HG03521 (cell line): ENCODE data around the gene TBCD.
"Not testable (repeated sequence)": the region's sequence is repeated elsewhere in the genome, so short reads cannot be mapped to it uniquely, and the experiment has no call there.

Source experiments
- ATAC-seq: cut with Tn5 transposase; IDR thresholded peaks from one replicate; pipeline ENCODE4 v1.9.1; 2021; ENCODE audit warnings: mild to moderate bottlenecking, moderate library complexity; ENCODE audit not compliant: unreplicated experiment

Gene TBCD

DNA sequence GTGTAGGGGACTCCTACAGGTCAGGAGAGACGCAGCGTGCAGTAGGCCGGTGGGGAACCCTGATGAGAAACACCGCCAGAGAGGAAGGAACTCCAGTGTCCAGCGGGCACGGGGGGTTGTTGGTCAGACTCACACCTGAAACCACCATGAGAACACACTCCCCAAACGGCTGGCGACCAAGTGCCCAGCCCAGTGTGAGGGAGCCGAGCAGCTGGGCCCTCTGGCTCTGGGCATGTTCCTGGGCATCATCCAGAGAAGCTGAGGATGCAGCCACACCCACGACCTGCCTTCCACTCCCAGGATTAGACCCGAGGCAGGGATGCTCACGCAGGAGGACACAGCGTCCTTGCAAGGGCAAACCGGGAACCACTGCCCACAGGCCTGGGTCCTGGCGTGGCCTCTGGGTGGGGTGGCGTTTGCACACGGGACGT is 196.2 kb downstream of the TBCD start:
- no peak for ATAC-seq

DNA sequence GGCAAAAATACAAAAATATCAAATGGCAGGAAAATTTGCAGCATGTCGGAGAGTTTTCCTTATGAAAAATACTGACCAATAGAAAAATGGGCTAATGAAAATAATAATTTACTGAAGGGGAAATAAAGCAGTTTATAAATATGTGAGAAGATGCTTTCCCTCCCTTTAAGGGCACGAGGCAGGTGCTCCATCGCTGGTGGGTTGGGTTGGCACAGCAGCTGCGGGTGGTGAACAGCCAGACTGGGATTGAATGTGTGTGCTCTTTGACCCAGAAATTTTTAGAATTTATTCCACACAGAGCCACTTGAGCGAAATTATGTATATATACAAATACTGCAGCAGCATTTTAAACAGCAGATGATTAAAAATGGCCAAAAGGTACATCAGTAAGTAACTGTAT is 197.1 kb downstream of the TBCD start:
- ATAC-seq: no peak

DNA sequence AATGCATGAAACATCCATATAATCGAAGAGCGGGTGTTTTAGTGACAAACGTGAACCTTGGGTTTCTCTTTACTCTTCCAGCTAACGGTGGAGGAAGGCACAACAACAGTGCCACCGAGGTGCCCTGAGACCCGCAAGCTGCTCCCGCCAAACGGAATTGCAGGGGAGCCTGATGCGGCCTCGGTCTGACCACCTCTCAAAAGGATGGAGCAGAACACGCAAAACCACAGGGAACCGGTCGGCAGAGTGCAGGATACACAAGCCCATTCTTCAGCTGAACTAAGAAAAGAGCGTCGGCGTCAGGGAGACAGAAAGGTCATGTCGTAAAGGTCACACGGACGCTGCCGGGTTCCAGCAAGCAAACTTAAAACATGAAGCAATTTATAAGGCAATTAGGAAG is 197.5 kb downstream of the TBCD start:
- ATAC-seq: no peak

DNA sequence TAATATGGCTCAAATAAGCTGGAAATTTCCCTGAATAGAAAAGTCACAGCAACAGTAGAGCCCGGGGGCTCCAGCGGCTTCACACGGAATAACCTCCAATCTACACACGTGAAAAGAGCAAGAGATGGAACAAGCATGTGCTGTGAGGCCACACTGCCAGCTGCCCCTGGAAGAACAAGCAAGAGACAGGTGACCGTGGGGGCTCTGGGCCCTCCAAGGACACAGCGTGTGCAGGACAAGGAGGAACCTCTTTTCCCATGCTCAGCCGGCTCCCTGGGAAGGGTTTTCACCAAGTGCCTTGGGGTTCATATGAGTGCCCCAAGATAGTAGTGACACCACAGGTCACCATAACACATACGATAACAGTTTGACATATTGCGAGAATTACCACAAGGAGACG is 198.1 kb downstream of the TBCD start:
- ATAC-seq: no peak

DNA sequence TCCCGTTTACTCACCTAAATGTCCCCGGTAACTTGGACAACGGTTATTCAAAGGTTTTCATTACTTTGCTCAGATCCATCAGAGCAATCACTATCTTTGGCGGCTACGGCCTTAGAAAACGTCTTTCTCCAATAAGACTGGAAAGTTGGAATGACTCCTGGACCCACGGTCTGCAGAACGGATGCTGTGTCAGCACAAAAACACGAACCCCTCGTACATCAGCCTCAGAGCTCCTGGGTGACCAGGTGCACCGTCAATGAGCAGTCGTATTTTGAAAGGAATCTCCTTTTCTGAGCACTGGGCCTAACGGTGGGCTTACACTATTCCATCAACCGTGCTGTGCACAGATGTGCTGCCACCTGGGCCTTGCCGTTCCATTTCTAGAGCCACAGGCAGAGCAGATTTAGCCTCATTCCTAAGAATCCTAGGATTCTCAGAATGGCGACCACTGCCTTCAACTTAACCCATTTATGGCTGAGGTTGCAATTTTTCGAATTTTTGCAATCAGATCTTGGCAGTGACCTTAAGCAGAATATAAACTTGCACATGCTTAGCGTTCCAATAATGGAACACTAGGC is 198.7 kb downstream of the TBCD start:
- no peak for ATAC-seq

DNA sequence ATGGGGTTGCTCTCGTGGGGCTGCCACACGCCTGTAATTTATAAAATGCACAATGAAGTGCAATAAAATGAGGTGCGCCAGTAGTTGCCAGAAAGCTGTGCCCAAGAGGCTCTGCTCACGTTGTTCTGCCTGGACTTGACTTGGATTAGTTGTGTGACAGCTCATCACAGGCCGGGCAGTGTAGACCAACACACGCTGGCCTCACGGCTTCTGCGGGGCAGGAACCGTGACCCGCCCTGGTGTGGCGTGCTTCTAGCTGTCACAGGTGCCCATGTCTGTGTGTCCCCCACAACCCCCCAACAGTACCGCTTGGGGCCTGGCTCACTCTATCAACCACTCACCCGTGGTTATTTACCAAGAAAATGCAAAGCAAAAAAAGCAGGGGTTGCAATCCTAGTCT is 200.2 kb downstream of the TBCD start:
- ATAC-seq: no peak

DNA sequence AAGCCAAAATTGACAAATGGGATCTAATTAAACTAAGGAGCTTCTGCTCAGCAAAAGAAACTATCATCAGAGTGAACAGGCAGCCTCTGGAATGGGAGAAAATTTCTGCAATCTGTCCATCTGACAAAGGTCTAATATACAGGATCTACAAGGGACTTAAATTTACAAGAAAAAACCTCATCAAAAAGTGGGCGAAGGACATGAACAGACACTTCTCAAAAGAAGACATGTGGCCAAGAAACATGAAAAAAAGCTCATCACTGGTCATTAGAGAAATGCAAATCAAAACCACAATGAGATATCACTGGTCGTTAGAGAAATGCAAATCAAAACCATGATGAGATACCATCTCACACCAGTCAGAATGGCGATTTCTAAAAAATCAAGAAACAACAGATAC is 203.2 kb downstream of the TBCD start:
- not testable (repeated sequence) for ATAC-seq

DNA sequence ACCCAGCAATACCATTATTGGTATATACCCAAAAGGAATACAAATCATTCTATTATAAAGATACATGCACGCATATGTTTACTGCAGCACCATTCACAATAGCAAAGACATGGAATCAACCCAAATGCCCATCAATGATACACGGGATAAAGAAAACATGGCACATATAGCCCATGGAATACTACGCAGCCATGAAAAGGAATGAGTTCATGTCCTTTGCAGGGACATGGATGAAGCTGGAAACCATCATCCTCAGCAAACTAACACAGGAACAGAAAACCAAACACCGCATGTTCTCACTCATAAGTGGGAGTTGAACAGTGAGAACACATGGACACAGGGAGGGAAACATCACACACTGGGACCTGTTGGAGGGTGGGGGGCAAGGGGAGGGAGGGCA is 203.8 kb downstream of the TBCD start:
- not testable (repeated sequence) for ATAC-seq

DNA sequence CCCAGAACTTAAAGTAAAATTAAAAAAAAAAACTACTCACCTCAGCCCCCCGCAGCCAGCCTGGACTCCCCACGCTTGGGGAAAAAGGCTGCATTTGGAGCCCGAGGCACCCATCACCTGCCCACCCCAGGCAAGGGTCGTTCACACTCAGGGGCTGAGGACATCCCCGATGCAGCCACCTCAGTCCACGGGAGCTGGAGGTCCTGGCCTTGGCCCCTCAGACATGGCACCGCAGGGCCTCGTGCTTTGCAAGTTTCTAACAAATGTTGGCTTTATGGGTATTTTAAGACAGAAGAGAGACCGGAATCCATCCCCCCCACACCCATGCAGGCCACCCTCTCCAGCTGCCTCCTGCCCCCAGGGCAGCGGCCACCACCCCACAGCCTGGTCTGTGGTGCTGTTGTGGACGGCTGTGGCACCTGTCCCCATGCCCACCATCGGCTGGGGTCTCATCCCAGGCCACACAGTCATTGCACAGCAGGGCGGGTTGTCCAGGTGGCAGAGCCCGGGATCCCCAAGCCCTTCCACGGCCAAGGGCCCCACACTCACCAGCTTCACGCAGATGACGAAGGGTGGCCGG is 204.4 kb downstream of the TBCD start:
- ATAC-seq: no peak

DNA sequence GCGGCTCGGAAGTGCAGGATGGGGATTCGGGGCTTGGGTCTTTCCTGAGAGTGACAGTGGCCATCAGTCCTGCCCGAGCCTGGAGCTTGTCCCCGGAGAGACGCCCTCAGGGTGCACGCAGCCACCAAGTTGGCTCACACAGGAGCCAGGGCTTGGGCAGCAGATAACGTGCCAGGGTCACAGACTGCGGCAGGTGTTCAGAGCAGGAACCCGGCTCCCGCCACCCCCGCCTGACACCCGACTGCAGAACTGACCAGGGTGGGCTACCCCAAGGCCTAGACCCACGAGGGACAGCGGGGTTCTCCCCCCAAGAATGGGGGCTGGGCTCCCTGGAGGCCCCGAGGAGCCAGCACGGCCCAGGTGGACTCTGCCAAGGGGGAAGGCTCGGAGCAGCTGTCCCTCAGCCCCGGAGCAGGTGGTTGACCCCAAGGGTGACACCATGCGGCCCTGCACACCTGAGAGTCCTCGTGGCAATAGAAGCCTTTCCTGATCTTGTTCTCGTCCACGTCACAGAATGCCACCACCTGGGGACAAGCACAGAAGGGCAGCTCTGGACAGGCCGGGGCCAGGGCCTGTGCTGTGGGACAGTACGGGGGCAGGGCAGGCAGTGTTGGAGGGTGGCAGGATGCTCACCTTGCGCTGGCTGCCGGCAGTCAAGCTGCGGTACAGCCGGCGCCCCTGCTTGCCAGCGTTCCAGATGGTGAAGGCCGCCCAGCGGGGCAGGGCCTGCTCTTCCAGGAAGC is 205.0 kb downstream of the TBCD start:
- no peak for ATAC-seq

DNA sequence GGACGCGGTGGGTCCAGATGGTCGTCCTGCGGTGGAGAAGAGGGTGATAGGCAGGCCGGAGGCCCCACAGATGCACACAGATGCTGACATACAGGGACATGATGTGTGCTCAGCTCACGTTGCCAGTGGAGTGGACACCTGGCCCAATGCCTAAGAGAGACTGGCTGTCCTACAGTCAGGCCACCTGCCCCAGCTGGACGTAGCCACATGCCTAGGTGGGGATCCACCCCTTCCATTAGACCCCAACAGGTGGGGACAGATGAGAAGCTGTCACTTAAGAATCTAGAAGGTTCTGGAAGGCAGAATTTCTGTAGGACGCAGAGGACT is 205.6 kb downstream of the TBCD start:
- ATAC-seq: no peak

DNA sequence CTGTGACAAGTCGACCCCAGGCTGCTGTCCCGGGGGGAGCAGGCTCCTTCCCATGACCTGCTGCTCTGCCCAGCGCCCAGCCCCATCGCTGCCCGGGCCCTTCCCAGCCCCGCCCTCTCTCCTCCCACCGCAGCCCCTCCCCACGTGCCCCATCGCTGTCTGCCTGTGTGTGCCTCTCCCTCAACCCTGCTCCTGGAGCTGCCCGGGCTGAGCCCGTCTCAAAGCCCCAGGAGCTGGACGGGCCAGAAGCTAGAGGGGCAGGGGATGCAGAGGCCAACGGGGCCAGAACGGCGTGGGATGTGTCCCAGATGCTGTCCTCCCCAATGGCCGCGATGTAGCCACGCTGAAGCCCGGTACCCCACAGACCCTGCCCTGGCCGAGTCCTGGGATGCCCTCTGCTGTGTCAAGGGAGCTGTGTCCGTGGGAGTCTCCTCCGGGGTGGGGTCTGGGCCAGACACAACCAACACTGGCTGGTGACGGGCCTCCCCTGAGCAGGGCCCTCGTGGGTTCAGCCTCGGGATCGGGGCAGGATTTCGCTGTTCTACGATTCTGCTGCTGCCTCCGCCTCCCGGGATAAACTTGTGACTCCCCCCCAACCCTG is 206.2 kb downstream of the TBCD start:
- ATAC-seq: no peak

DNA sequence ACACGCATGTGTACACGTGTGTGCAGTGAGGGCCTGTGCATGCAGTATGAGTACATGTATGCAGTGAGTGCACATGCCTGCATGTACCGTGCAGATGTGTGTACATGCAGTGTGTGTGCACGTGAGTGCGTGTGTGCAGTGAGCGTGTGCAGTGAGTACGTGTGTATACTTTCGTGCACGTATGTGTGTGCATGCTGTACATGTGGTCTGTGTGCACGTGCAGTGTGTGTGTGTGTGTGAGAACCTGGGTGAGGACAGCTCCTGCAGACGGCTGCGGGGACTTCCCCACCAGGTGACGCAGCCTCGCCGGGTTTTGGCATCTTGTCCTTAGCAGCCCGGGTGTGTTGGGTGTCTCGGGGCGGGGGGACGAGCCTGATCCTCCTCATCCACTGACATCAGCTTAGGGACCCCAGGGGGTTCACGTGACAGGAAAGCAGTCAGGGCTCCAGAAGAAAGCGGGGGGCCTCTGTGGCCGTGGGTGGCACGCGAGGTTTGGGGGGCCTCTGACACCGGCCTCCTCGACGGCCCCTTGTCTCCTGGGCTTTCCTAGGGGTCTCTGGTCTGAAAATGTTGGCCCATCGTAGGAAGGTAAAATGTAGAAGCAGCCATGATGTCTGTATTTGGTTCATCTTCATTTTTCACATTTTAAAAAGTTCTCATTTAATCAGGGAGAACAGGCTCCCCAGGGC is 207.5 kb downstream of the TBCD start:
- ATAC-seq: no peak

DNA sequence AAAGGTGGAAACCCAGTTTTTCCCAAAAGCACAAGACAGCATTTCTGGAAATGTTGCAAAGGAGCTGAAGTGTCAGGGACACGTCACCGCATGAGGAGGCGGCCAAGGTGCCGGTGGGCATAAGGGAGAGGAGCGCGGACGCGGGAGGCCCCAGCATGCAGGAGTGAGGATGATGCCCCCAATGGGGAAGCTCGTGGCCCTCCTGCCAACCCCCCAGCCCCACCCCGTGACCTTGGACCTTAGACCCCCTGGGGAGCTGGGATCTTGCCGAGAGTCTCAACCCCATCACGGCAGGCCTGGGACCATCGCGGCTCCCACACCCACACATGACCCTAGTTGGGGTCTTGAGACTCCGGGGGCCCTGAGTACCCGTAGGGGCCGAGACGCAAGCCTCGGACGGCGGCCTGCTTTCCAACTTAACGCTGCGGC is 208.1 kb downstream of the TBCD start:
- ATAC-seq: no peak

DNA sequence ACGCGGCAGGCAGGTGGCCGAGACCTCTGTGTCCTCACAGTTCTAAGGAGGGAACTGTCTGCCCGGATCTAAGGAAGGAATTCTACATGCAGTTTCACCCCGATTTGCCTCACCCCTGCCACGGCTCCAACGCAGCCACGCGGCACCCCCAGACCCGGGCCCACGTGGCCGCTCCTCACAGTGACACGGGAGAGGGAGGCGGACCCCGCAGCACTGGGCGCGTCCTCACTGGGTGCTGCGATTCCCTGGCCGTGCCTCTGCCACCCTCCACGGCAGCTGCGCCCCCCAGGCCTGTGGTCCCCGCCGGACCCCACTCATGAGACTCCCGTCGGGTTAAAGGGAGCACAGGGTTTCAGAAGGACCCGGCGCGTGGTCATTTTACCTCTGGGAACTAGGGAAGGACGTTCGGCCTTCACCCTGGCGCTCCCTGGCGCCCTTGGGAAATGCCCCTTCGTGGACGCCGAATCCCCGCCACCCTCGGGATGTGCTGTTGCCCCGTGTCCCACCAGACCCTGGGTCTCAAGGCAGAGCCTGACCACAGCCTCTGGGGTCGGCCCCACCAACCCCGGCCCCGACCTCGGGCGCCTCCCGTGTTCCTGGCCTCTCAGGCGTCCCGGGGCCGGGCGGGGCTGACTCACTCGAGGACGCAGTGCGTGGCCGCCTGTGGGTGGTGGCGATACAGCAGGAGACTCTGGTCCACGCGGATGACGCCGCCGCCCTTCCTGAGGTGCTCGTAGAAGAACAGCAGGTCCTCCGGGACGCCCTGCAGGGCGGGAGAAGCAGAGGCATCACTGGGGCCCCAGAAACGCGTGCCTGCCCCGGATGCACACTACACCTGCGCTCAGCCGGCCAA is 208.8 kb downstream of the TBCD start:
- no peak for ATAC-seq

DNA sequence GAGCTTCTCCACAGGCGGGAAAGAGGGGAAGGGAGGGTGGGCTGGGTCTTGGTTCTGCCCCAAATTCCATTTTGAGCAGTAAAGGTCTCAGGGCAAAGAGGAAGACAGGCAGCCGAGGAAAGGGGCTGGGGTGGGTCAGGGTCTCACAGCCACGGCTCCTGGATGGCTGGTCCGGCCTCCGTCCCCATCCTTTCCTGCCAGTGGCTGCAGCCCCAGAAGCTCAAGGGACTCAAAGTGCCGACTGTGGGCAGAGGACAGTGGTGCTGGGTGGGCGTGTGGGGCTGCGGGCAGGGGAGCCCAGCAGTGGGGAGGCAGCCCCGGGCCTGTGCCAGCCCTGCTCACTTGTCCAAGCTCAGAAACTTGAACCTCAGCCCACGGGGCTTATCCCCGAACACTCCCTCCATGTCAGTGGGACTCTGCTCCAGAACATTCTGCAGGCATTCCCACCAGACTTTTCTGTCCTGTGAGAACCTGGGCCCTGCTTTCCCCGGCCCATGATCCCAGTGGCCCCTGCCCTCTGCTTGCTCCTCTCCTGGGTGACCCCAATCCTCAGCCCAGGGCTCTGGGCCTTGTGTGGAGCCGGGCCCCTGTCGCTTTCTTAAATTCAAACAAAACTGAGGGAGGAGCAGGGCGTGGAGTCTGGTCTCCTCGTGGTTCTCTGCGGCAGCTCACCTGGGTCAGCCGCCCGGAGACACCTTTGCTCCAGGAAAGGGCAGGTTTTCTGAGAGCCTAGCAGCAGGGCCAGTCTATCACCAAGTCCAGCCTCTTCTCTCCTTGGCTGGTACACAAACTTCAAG is 209.7 kb downstream of the TBCD start:
- no peak for ATAC-seq

DNA sequence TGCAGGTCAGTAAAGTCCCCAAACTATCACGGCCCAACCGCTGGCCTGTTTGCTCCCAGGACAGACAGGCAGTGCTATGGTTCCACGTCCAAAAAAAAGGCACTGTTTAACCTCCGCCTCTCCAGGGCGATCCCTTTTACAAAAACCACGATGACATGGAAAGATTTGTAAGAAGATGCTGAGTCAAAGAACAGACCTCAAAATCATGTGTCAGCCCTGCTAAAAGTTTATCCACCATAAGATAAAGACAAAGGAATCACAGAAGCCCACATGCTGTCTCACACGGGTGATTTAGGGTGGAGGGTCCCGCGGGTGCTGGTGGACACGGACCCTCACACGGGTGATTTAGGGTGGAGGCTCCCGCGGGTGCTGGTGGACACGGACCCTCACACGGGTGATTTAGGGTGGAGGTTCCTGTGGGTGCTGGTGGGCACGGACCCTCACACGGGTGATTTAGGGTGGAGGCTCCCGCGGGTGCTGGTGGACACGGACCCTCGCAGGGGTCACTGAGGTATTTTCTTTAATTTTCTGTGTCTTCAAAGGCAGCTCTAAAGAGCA is 210.4 kb downstream of the TBCD start:
- ATAC-seq: no peak

DNA sequence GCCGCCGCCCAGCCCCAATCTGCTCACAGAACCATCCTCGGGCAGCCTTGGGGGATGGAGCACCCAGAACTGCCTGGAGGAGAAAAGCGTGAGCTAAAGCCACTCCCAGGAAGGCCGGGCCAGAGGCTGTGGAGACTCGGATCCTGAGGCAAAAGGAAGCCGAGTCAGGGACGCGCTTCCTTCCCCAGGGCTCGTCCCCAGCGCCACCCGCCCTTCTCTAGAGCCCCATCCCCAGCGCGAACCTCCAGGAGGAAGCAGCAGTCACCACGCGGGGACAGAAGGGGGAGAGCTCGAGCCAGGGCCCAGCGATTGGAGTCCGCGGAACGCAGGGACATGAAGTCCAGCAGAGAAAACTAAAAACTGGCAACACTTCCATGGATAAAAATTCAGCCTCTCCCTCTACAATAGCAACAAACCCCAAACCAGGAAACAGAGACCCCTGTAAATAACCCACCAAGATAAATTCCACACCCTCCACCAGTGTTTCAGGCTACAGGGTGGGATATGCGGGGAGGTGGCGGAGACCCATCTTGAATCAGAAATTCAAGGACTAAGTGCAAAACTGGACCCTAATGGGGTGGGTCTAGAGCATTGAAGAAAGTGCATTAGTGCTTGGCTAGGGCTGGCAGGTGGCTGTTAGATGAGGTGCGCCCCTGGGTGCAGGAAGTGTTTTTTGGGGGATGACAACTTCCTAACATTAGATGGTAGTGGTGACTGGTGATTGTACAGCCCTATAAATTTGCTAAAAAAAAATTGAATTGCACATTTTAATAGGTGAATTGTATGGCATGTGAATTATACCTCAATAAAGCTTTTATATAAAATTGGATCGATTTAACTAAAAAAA is 211.5 kb downstream of the TBCD start:
- ATAC-seq: no peak

DNA sequence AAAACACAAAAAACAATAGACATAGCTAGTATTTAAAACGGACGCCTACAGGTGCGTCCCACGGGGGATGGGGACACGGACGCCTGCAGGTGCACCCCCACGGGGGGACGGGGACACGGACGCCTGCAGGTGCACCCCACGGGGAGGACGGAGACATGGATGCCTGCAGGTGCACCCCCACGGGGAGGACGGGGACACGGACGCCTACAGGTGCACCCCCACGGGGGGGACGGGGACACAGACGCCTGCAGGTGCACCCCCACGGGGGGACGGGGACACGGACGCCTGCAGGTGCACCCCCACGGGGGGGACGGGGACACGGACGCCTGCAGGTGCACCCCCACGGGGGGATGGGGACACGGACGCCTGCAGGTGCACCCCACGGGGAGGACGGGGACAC is 212.6 kb downstream of the TBCD start:
- not testable (repeated sequence) for ATAC-seq
